HG02678 (cell line): ENCODE measurements around the gene NDP.
"Not testable (repeated sequence)": the region's sequence is repeated elsewhere in the genome, so short reads cannot be mapped to it uniquely, and the experiment has no call there.

Experiments
- ATAC-seq: cut with Tn5 transposase; IDR thresholded peaks from one replicate; pipeline ENCODE4 v1.9.1; 2021; ENCODE audit warnings: mild to moderate bottlenecking, moderate library complexity; ENCODE audit not compliant: unreplicated experiment

The NDP gene

GRCh38 chrX:43971966-43972961 is 926 bp downstream of the NDP start:
- no peak for ATAC-seq

GRCh38 chrX:43970528-43970927 is 2.7 kb downstream of the NDP start:
- ATAC-seq: no peak

GRCh38 chrX:43969504-43970501 is 3.4 kb downstream of the NDP start:
- no peak for ATAC-seq

GRCh38 chrX:43968359-43968781 is 4.8 kb downstream of the NDP start:
- no peak for ATAC-seq

- no peak for ATAC-seq
Measured at GRCh38 chrX:43964936-43965335, 8.3 kb downstream of the NDP start.

GRCh38 chrX:43963726-43964125 is 9.5 kb downstream of the NDP start:
- no peak for ATAC-seq

- no peak for ATAC-seq
Measured at GRCh38 chrX:43962636-43963035, 10.6 kb downstream of the NDP start.

GRCh38 chrX:43961699-43962098 is 11.5 kb downstream of the NDP start:
- ATAC-seq: no peak

GRCh38 chrX:43958529-43958928 is 14.7 kb downstream of the NDP start:
- ATAC-seq: peak; percentile 54

GRCh38 chrX:43956034-43956433 is 17.2 kb downstream of the NDP start:
- no peak for ATAC-seq

- no peak for ATAC-seq
Measured at GRCh38 chrX:43953218-43953617, 20.0 kb downstream of the NDP start.

- no peak for ATAC-seq
Measured at GRCh38 chrX:43949669-43950068, 23.5 kb downstream of the NDP start.

- ATAC-seq: no peak
Measured at GRCh38 chrX:43940816-43941474, 32.2 kb downstream of the NDP start.

- ATAC-seq: no peak
Measured at GRCh38 chrX:43939187-43939926, 33.8 kb downstream of the NDP start.

GRCh38 chrX:43922032-43922431 is 51.2 kb downstream of the NDP start:
- ATAC-seq: not testable (repeated sequence)

GRCh38 chrX:43910772-43911171 is 62.4 kb downstream of the NDP start:
- ATAC-seq: not testable (repeated sequence)

GRCh38 chrX:43910012-43910411 is 63.2 kb downstream of the NDP start:
- ATAC-seq: no peak

- no peak for ATAC-seq
Measured at GRCh38 chrX:43909141-43909540, 64.0 kb downstream of the NDP start.

GRCh38 chrX:43899878-43900815 is 73.0 kb downstream of the NDP start:
- no peak for ATAC-seq
